H1 (cell line): ENCODE data around the gene IL12RB2. TPM values are rescaled to one million over a fixed set of nuclear protein-coding genes. Genes with fewer than 3 reads are reported as not detected.

Source experiments
- CTCF ChIA-PET: fragments of 300-600 bp; sonication (Branson Sonifier 250); formaldehyde crosslinking; loops from one replicate; lab custom pipeline; 2021; ENCODE audit not compliant: partially characterized antibody; lab: Charles Lee
- POLR2A ChIA-PET: fragments of 300-600 bp; sonication (Branson Sonifier 250); formaldehyde crosslinking; loops from one replicate; lab custom pipeline; 2021; ENCODE audit warnings: inconsistent platforms; ENCODE audit not compliant: partially characterized antibody; lab: Charles Lee
- DNase-seq, 2 experiments: peaks; one replicate each; pipeline versions ENCODE4 v3.0.0 to v3.0.0-alpha.2; 2010 to 2022; ENCODE audit warnings: low spot score in 2 of 2, low read depth in 1 of 2, mixed read lengths in 1 of 2
- FAIRE-seq: peaks from 2 replicates; lab custom pipeline; 2011; peaks lifted over from hg19 to GRCh38; lab: Jason Lieb, UNC
- H2AFZ ChIP-seq: 2 replicates; pipeline ENCODE4 v1.8.1; 2012; ENCODE audit warnings: low read length, inconsistent platforms
- H2AK5ac ChIP-seq: 2 replicates; pipeline ENCODE4 v1.6.1; 2013; ENCODE audit warnings: low read depth, low read length
- H2BK120ac ChIP-seq: replicated peaks from 2 replicates; pipeline ENCODE3; 2013; ENCODE audit warnings: low read depth, low read length, inconsistent platforms
- H2BK12ac ChIP-seq: 2 replicates; pipeline ENCODE4 v1.6.1; 2013; ENCODE audit warnings: low read depth, low read length
- H2BK15ac ChIP-seq: 2 replicates; pipeline ENCODE4 v1.6.1; 2013; ENCODE audit warnings: low read length
- H2BK20ac ChIP-seq: 2 replicates; pipeline ENCODE4 v1.6.1; 2013; ENCODE audit warnings: low read length
- H2BK5ac ChIP-seq: 2 replicates; pipeline ENCODE4 v1.6.1; 2013; ENCODE audit warnings: low read depth, low read length
- H3K14ac ChIP-seq: 2 replicates; pipeline ENCODE4 v1.6.1; 2013; ENCODE audit warnings: inconsistent platforms; ENCODE audit not compliant: insufficient read length
- H3K18ac ChIP-seq: 2 replicates; pipeline ENCODE4 v1.6.1; 2013; ENCODE audit warnings: low read length; ENCODE audit errors: extremely low read depth
- H3K23ac ChIP-seq: 2 replicates; pipeline ENCODE4 v1.6.1; 2013; ENCODE audit warnings: inconsistent platforms; ENCODE audit not compliant: insufficient read length
- H3K23me2 ChIP-seq: 2 replicates; pipeline ENCODE4 v1.6.1; 2013; ENCODE audit warnings: low read depth, low read length
- H3K27ac ChIP-seq: 2 replicates; pipeline ENCODE4 v1.6.1; 2011; ENCODE audit warnings: low read depth, low read length, inconsistent platforms
- H3K27me3 ChIP-seq, 4 experiments: replicated peaks in 1 of 4; 1 replicate in 1 of 4; 2 replicates in 3 of 4; pipeline versions ENCODE4 v1.6.1 to v1.8.1; 2011 to 2013; ENCODE audit warnings: low read length in 3 of 4, mild to moderate bottlenecking in 3 of 4, inconsistent platforms in 2 of 4, mixed read lengths in 2 of 4, moderate library complexity in 1 of 4; ENCODE audit not compliant: control insufficient read depth in 3 of 4, insufficient read depth in 3 of 4; ENCODE audit errors: extremely low read depth in 1 of 4
- H3K36me3 ChIP-seq, 4 experiments: 2 replicates each; pipeline versions ENCODE4 v1.6.1 to v1.8.1; 2011 to 2013; ENCODE audit warnings: mild to moderate bottlenecking in 4 of 4, low read length in 3 of 4, moderate library complexity in 2 of 4, control low read depth in 1 of 4, inconsistent platforms in 1 of 4; ENCODE audit not compliant: insufficient read depth in 4 of 4, control insufficient read depth in 2 of 4
- H3K4ac ChIP-seq: replicated peaks from 2 replicates; pipeline ENCODE3; 2013; ENCODE audit warnings: low read length, low read depth, mixed read lengths, inconsistent platforms; ENCODE audit not compliant: insufficient read length
- H3K4me1 ChIP-seq, 4 experiments: replicated peaks in 1 of 4; 1 replicate in 1 of 4; 2 replicates in 3 of 4; pipeline versions ENCODE4 v1.6.1 to v1.8.1; 2011 to 2013; ENCODE audit warnings: low read length in 3 of 4, inconsistent platforms in 2 of 4, mixed read lengths in 1 of 4; ENCODE audit not compliant: insufficient read depth in 4 of 4, control insufficient read depth in 3 of 4
- H3K4me2 ChIP-seq, 2 experiments: 2 replicates each; pipeline versions ENCODE4 v1.6.1 to v1.8.1; 2011 to 2013; ENCODE audit warnings: low read depth in 2 of 2, low read length in 2 of 2, control low read depth in 1 of 2, inconsistent platforms in 1 of 2, mild to moderate bottlenecking in 1 of 2; ENCODE audit not compliant: insufficient read depth in 1 of 2
- H3K4me3 ChIP-seq, 4 experiments: fragments of 200-600, 300-600 bp in 1 of 4; sonication (generic), shearing (Covaris generic), sonication (Bioruptor Twin) in 1 of 4; 2 replicates each; pipeline versions ENCODE4 v1.5.1 to v1.8.1; 2011 to 2016; ENCODE audit warnings: low read length in 4 of 4, low read depth in 3 of 4, control low read depth in 2 of 4, inconsistent platforms in 2 of 4, mild to moderate bottlenecking in 2 of 4, mixed read lengths in 1 of 4, moderate library complexity in 1 of 4; ENCODE audit not compliant: insufficient read depth in 2 of 4; ENCODE audit errors: extremely low read depth in 1 of 4
- H3K56ac ChIP-seq: replicated peaks from 2 replicates; pipeline ENCODE3; 2013; ENCODE audit warnings: low read depth, mild to moderate bottlenecking, mixed read lengths, low read length, inconsistent platforms; ENCODE audit not compliant: insufficient read length
- H3K79me1 ChIP-seq: 2 replicates; pipeline ENCODE4 v1.6.1; 2013; ENCODE audit warnings: low read depth, low read length, control low read depth
- H3K79me2 ChIP-seq, 2 experiments: 2 replicates each; pipeline versions ENCODE4 v1.6.1 to v1.8.1; 2012 to 2013; ENCODE audit warnings: low read length in 2 of 2, mild to moderate bottlenecking in 2 of 2, inconsistent platforms in 1 of 2; ENCODE audit not compliant: insufficient read depth in 2 of 2, control insufficient read depth in 1 of 2
- H3K9ac ChIP-seq, 4 experiments: replicated peaks in 1 of 4; 1 replicate in 1 of 4; 2 replicates in 3 of 4; pipeline versions ENCODE4 v1.6.1 to v1.8.1; 2011 to 2013; ENCODE audit warnings: low read depth in 3 of 4, low read length in 3 of 4, control low read depth in 2 of 4, mild to moderate bottlenecking in 2 of 4, moderate library complexity in 2 of 4, inconsistent platforms in 1 of 4; ENCODE audit errors: extremely low read depth in 1 of 4
- H3K9me3 ChIP-seq, 2 experiments: 2 replicates each; pipeline versions ENCODE4 v1.6.1 to v1.8.1; 2012 to 2013; ENCODE audit warnings: mild to moderate bottlenecking in 2 of 2, moderate library complexity in 2 of 2, control low read depth in 1 of 2, inconsistent platforms in 1 of 2, low read depth in 1 of 2, low read length in 1 of 2, mixed read lengths in 1 of 2; ENCODE audit not compliant: insufficient read depth in 2 of 2
- H4K20me1 ChIP-seq, 2 experiments: replicated peaks in 1 of 2; 2 replicates each; pipeline versions ENCODE3 to v1.8.1; 2011 to 2013; ENCODE audit warnings: inconsistent platforms in 2 of 2, low read length in 2 of 2, mild to moderate bottlenecking in 1 of 2; ENCODE audit not compliant: insufficient read depth in 2 of 2, control insufficient read depth in 1 of 2
- H4K5ac ChIP-seq: 2 replicates; pipeline ENCODE4 v1.6.1; 2013; ENCODE audit warnings: low read length, low read depth, mixed read lengths, inconsistent platforms; ENCODE audit not compliant: insufficient read length
- H4K8ac ChIP-seq: 2 replicates; pipeline ENCODE4 v1.8.0; 2013; ENCODE audit warnings: mild to moderate bottlenecking, moderate library complexity, low read length, inconsistent platforms; ENCODE audit not compliant: insufficient read depth; ENCODE audit errors: extremely low read depth
- H4K91ac ChIP-seq: replicated peaks from 2 replicates; pipeline ENCODE3; 2013; ENCODE audit warnings: low read length, mixed read lengths, inconsistent platforms; ENCODE audit not compliant: insufficient read length
- CHD1 ChIP-seq: IDR thresholded peaks from 2 replicates; pipeline ENCODE4 v1.6.1; 2012; ENCODE audit warnings: low read depth, low read length, improper control_type of control experiment
- EZH2 ChIP-seq: fragments of 200-600 bp; sonication (generic); IDR thresholded peaks from 2 replicates; pipeline ENCODE4 v1.7.1; 2012; ENCODE audit warnings: low read depth, mild to moderate bottlenecking, moderate library complexity, low read length, inconsistent platforms; ENCODE audit not compliant: severe bottlenecking
- HDAC6 ChIP-seq: IDR thresholded peaks from one replicate; pipeline ENCODE4 v1.7.1; 2012; ENCODE audit warnings: low read depth, mild to moderate bottlenecking, inconsistent platforms, low read length, moderate library complexity
- NRF1 ChIP-seq: IDR thresholded peaks from 2 replicates; pipeline ENCODE4 v1.6.1; 2011; ENCODE audit warnings: mild to moderate bottlenecking, low read depth, low read length, improper control_type of control experiment
- POLR2A ChIP-seq, 2 experiments: IDR thresholded peaks; 1 replicate in 1 of 2; 2 replicates in 1 of 2; pipeline ENCODE4 v1.6.1; 2011; ENCODE audit warnings: low read depth in 2 of 2, low read length in 2 of 2, mild to moderate bottlenecking in 2 of 2; ENCODE audit errors: control extremely low read depth in 1 of 2
- SP4 ChIP-seq: IDR thresholded peaks from 2 replicates; pipeline ENCODE4 v1.6.1; 2012; ENCODE audit warnings: low read length, inconsistent platforms
- WGBS, 2 experiments: shearing (Covaris generic) in 1 of 2; methylation state at CpG; one replicate each; pipeline versions ENCODE4 v1.1.6 to v1.1.7; 2013 to 2015; ENCODE audit warnings: low lambda C conversion rate in 2 of 2, mixed read lengths in 2 of 2, inconsistent platforms in 1 of 2, low coverage in 1 of 2, missing lambda C conversion rate in 1 of 2; ENCODE audit not compliant: insufficient replicate concordance in 2 of 2, insufficient coverage in 1 of 2, insufficient read length in 1 of 2; ENCODE audit errors: extremely low coverage in 1 of 2, missing lambda C conversion rate in 1 of 2; 5-methylcytosine and 5-hydroxymethylcytosine counted together
- polyA plus RNA-seq, 7 experiments: library from polyadenylated mRNA; depleted of rRNA in 3 of 7; stranded (reverse) in 5 of 7; unstranded in 2 of 7; fragments of >200 nt in 5 of 7; fragments of 200-250 nt in 2 of 7; gene quantifications; 1 replicate in 5 of 7; 2 replicates in 1 of 7; 4 replicates in 1 of 7; pipeline versions ENCODE4 v1.2.1 to v1.2.3, GENCODE V29; 2011 to 2013; ENCODE audit warnings: missing spikeins in 2 of 7, mixed read lengths in 2 of 7
- total RNA-seq: library from RNA; stranded (reverse); fragmentation: NEBNext Ultra II Directional; extraction: Animal tissue kit (Norgen Biotek cat#: 25700); gene quantifications from 2 replicates; pipeline ENCODE4 v1.2.1, GENCODE V29; 2021

The IL12RB2 gene
- total and polyA plus RNA-seq, 2 of the 8 experiments (the other 6 are each of a cell fraction or from before 2014, with no cell fraction given): 1.4 TPM

DNA sequence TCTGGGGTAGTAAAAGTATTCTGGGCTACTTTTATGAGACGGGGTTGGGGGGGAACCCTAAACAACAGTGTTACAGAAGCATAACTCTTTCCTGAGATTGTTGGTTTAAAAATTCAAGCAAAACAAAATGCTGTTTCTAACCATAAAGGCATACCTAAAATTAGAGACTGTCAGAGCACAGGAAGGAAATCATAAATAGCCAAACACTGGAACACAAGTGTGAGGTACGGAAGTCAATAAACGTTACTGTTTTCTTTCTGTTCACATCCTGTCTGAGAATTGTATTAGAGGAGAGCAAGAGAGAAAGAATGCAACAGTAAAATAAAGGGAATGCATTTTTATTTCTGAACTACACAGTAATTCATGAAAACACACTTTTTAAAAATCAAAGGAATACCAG, 42.8 kb upstream of the IL12RB2 start:
- no peak overlapping the region for H3K9ac ChIP-seq
- CTCF ChIA-PET: no interaction called here
- H3K18ac ChIP-seq: no peak overlapping the region
- no peaks in the 10 kb centered on the region for H3K79me2 ChIP-seq
- no peak overlapping the region for H3K14ac ChIP-seq
- no peak overlapping the region for H4K91ac ChIP-seq
- H3K9me3 ChIP-seq: no peaks in the 10 kb centered on the region
- no peak overlapping the region for H3K27ac ChIP-seq
- H3K36me3 ChIP-seq: no peaks in the 10 kb centered on the region
- H3K4ac ChIP-seq: no peak overlapping the region
- H2BK15ac ChIP-seq: no peak overlapping the region
- no peaks in the 10 kb centered on the region for H3K23me2 ChIP-seq
- H4K20me1 ChIP-seq: no peaks in the 10 kb centered on the region
- H3K56ac ChIP-seq: no peak overlapping the region
- H4K5ac ChIP-seq: no peak overlapping the region
- DNase-seq: no peak
- H2BK5ac ChIP-seq: no peak overlapping the region
- no peak overlapping the region for H2AFZ ChIP-seq
- WGBS, 2 experiments: 96% methylated on average over 3 of the region's 3 CpGs; no CpG with 5 or more reads in 1 of the 2 experiments
- H2BK12ac ChIP-seq: no peak overlapping the region
- no peak overlapping the region for H2AK5ac ChIP-seq
- no peak overlapping the region for H2BK120ac ChIP-seq
- TF ChIP-seq EZH2: no peak
- no peak for TF ChIP-seq HDAC6
- no peak for TF ChIP-seq POLR2A (IDR thresholded peaks at IDR 0.05; ENCODE audit: control extremely low read depth in 1 of 2, low read depth in 2 of 2, low read length in 2 of 2)
- no peak for TF ChIP-seq SP4
- TF ChIP-seq CHD1: no peak
- no peak for TF ChIP-seq NRF1
- TF ChIP-seq, all 59 proteins: peak for 0
- POLR2A ChIA-PET: no interaction called here
- Histone ChIP-seq H3K4me2 (no peak overlapping the region), H3K27me3 (no peaks in the 10 kb centered on the region), H3K79me1 (no peaks in the 10 kb centered on the region), H4K8ac (no peak overlapping the region), H3K23ac (no peak overlapping the region), H3K4me1 (peaks cover 0 to 10% (median 7%) of the 10 kb centered on the region in 4 experiments; a peak in 3 of 7 replicates), H2BK20ac (no peak overlapping the region), H3K4me3 (no peak overlapping the region)
- FAIRE-seq: no peak
